Femur (tissue), 1 donor: ENCODE measurements around the gene PTPRK.

ENCODE experiments used
- DNase-seq: peaks from one replicate; pipeline ENCODE4 v3.0.0-alpha.2; 2017

Gene PTPRK

GRCh38 chr6:128241216-128241615 lies 279.2 kb downstream of the PTPRK start:
- DNase-seq: no peak

DNA sequence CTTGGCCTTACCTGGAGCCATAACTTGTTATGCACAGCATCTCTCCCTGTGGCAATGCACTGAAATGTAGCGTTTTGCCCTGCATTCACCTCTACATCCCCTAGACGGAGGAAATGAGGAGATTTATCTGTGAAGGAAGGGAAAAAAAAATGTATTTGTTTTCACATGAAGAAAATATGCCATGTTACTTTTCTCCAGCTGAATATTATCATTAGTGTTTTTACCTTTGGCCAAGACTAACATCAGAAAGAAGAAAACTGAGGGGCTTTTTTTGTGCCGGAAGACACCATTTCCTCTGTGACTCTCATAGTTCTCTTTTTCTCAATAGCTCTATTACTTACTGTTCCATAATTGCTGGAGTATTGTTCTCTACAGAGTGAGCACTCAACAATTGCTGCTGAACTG lies 280.4 kb downstream of the PTPRK start:
- no peak for DNase-seq

DNA sequence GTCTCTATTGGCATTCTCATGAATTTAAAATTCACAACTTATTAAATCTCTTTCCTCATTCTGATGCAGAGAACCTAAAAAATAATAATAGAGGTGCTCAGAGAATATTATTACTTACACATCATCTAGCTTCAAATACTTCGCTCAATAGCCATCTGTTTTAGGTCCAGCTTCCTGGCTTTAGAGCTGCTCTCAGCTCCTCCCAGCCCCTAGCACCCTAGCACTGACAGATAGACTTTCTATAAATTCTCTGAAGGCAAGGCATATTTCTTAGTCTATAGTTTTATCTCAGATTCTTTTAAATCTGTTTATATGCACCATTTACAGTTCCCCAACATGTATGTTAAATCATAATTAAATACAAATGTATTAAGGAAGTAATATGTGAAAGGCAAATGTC lies 281.3 kb downstream of the PTPRK start:
- DNase-seq: no peak

- no peak for DNase-seq
Observed at GRCh38 chr6:128238225-128238624, 282.2 kb downstream of the PTPRK start.

- DNase-seq: no peak
Observed at GRCh38 chr6:128235556-128235955, 284.8 kb downstream of the PTPRK start.

- DNase-seq: no peak
Observed at GRCh38 chr6:128233531-128233930, 286.9 kb downstream of the PTPRK start.

- DNase-seq: no peak
Observed at GRCh38 chr6:128230267-128230989, 290.0 kb downstream of the PTPRK start.

DNA sequence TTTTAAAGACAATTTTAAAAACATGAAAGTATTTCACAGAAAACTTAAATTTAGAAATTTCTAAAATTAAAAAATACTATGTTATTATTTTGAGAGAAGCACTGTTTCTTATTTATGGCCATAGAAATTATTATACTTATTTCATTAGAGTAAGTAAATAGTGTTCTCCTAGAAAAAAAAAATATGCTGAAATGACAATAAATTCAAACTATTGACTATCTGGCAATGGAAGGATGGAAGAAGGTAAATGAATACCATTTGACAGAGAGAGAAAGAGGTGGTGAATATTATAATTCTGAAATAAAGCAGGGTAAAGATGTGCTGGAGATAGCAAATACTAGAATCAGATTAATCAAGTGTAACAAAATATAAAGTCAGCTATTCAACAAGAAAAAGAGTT lies 294.8 kb downstream of the PTPRK start:
- no peak for DNase-seq

GRCh38 chr6:128216917-128217316 lies 303.5 kb downstream of the PTPRK start:
- no peak for DNase-seq

GRCh38 chr6:128209771-128210170 lies 310.6 kb downstream of the PTPRK start:
- DNase-seq: no peak

- no peak for DNase-seq
Observed at GRCh38 chr6:128208851-128209580, 311.4 kb downstream of the PTPRK start.

DNA sequence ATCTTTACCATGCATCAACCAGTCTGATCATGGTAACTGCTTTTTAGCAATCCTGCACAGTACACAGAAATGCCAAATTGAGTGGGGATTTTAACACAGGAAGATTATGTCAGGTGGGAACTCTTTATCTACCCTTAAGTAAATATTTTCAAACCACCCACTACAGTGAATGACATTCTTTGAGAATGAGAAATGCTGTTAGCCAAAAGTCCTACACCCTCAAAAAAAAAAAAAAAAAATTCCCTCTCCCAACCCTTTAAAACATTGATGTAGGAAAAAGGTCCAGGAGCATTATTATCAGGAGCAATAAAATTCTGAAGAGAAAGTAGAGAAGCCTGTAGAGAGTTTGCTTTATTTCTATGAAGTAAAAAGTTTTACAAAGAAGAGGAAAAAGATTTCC lies 312.3 kb downstream of the PTPRK start:
- no peak for DNase-seq

DNA sequence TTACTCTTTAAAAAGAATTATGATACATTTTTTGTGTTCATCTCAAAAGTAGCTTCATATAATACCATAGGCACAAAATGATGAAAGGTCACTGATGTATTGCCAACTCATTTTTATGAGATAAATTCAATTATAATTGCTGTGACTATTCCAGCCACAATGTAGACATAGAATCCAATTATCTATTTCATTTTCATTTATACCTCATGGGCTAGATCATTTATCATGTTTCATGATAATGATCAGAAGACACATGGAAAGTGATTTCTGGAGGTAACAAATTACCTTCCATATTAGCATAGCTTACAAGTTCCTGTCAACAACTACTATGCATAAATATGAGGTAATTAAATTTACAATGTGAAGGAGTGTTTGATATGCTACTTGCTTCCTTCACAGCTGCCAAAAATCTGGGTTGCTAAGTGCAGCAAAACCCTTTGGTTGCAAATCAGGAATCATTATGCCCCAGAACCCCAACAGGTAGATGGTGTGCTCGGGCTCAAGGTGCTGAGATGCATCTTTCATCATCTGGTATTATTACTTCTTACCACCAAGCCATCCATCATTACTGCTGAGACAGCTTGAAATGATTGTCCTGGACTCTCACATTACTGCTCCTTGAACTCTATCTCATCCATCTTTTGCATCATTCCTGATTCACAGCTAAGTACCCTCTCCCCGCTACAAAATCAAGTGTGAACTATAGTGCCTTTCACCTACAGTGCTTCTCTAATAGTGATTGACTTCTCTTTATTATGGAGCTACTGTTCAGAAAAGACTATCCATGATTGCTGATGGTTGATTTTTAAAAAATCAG lies 313.6 kb downstream of the PTPRK start:
- no peak for DNase-seq

GRCh38 chr6:128204616-128205015 lies 315.8 kb downstream of the PTPRK start:
- DNase-seq: no peak

DNA sequence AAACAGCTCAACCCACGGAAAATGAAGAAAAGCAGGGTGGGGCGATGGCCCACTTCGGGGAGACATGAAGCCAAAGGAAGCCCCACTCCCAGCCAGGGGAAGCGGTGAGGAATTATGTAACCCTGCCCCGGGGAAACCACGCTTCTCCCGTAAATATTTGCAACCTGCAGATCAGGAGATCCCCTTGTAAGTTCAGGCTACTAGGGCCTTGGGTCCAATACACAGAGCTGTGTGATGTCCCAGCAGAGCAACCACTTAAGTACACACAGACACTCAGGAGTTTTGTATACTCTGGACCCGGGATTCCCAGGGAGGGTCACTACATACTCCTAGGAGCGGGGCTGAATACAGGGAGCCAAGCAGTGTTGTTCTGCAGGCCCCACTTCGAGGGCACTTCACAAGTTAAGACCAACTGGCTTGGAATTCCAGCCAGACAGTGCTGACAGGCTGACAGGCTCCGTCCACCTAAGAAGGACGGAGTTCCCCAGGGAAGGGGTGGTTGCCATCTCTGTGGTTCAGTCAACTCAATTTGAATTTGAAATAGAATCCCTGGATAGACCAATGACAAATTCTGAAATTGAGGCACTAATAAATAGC lies 318.1 kb downstream of the PTPRK start:
- DNase-seq: no peak

DNA sequence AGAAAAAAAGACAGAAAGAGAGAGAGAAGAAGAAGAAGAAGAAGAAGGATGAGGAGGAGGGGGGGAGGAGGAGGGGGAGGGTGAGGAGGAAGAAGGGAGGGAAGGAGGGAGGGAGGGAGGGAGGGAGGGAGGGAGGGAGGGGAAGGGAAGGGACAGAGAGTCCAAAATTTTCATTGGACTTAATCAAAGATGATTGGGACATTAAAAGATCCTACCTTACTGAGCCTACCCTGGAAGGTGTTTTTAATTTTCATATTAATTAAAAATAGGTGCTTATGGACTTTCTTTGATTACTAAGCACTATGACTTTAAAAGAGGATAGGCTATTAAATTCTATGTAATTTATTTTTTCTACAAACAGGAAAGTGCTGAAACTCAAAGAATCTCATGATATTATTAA lies 319.6 kb downstream of the PTPRK start:
- no peak for DNase-seq

DNA sequence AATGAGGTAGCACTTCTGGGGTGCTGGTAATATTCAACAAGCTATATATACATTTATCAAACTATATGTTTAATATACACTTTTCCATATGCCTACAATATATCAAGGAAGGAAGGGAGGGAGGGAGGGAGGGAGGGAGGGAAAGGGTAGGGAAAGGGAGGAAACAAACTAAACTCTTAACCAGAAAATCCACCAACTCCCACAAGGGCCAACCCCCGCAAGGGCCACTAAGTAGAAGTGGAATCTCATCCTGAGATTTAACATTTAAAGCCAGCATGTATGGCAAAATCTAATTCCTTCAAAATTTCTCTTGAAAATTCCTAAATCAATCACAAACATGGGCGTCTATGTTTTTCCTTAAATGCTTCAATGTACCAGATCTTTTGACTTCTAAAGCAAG lies 320.9 kb downstream of the PTPRK start:
- DNase-seq: no peak

DNA sequence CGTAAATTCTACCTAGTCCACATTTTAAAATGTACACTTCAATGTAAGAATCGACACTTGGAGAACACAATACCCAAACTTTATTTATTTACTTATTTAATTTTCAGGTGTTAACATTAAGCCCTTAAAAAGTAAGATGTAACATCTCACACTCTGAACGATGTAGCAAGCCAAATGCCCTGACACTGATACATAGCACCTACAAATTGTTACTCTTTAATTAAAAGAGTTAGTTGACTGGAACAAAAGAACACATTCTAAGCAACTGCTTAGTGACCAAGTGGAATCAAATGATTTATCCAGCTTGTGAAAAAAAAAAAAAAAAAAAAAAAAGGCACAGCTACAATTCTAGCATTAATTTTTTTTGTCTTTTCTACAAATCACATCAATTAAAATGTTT lies 327.4 kb downstream of the PTPRK start:
- DNase-seq: no peak

- DNase-seq: no peak
Observed at GRCh38 chr6:128188678-128189077, 331.7 kb downstream of the PTPRK start.

DNA sequence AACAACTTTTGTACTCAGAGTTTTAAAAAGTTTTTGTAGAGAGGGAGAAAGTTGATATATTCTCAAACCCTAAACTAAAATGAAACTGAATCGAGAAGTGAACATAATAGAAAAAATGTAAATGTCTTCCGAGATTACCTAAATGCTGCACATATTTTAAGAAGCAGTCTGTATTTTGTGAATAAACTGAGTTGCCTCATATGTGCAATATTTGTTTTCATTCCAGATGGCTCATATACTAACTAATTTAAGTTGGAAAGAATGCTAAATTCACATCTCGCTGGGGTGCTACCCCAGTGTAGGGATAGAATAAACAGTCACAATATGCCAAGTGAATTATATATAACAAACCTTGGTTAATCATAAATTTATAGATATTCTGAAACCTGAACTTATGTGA lies 333.7 kb downstream of the PTPRK start:
- DNase-seq: no peak

- no peak for DNase-seq
Observed at GRCh38 chr6:128179876-128180438, 340.4 kb downstream of the PTPRK start.

GRCh38 chr6:128174724-128175123 lies 345.7 kb downstream of the PTPRK start:
- no peak for DNase-seq
